Nephron progenitor cell (in vitro differentiated cells): ENCODE results near the gene PDHX.

ENCODE experiments used
- DNase-seq: peaks from one replicate; pipeline ENCODE4 v3.0.0; 2021
- H3K27ac Mint-ChIP-seq: 2 replicates; pipeline ENCODE4 v1.8.0; 2021; ENCODE audit warnings: mild to moderate bottlenecking, moderate library complexity, mixed read lengths
- H3K27me3 Mint-ChIP-seq: 2 replicates; pipeline ENCODE4 v1.8.0; 2021; ENCODE audit warnings: mild to moderate bottlenecking, low read depth, mixed read lengths; ENCODE audit not compliant: poor library complexity
- H3K36me3 Mint-ChIP-seq: 2 replicates; pipeline ENCODE4 v1.8.0; 2021; ENCODE audit warnings: low read depth, mixed read lengths
- H3K4me1 Mint-ChIP-seq: 2 replicates; pipeline ENCODE4 v1.8.0; 2021; ENCODE audit warnings: mixed read lengths
- H3K4me3 Mint-ChIP-seq: 2 replicates; pipeline ENCODE4 v1.8.0; 2021; ENCODE audit warnings: mild to moderate bottlenecking, moderate library complexity, mixed read lengths
- H3K9me3 Mint-ChIP-seq: 2 replicates; pipeline ENCODE4 v1.8.0; 2021; ENCODE audit warnings: mild to moderate bottlenecking, moderate library complexity, mixed read lengths
- CTCF ChIP-seq: fragments of 200-600 bp; sonication (generic); IDR thresholded peaks from 2 replicates; pipeline ENCODE4 v1.5.0; 2021; ENCODE audit warnings: antibody characterized with exemption

Gene PDHX

GRCh38 chr11:34916015-34916842 lies at the start of gene PDHX, which contains the start of gene APIP:
PDHX (plus strand) TSS chr11:34916618; CDS start chr11:34916656, 38 bp downstream.
APIP (minus strand) TSS chr11:34916379; CDS start chr11:34916284, 95 bp downstream.
- peaks cover 17% of the 10 kb centered on the region for H3K9me3 Mint-ChIP-seq
- no peak for TF ChIP-seq CTCF
- DNase-seq: peak; percentile 100
- peak within 1 kb of the TSS; percentile 100 for H3K27ac Mint-ChIP-seq
- H3K36me3 Mint-ChIP-seq: peaks cover 38% of the 10 kb centered on the region
- peak within 1 kb of the TSS; percentile 95 for H3K4me3 Mint-ChIP-seq
- peaks cover 34% of the 10 kb centered on the region for H3K4me1 Mint-ChIP-seq
- H3K27me3 Mint-ChIP-seq: no peaks in the 10 kb centered on the region

- no peak overlapping the region for H3K27ac Mint-ChIP-seq
- peaks cover 55% of the 10 kb centered on the region for H3K36me3 Mint-ChIP-seq
- peaks cover 2% of the 10 kb centered on the region for H3K27me3 Mint-ChIP-seq
- H3K4me3 Mint-ChIP-seq: no peak overlapping the region
- H3K9me3 Mint-ChIP-seq: peaks cover 3% of the 10 kb centered on the region
- TF ChIP-seq CTCF: no peak
- H3K4me1 Mint-ChIP-seq: no peaks in the 10 kb centered on the region
- DNase-seq: no peak
Observed at GRCh38 chr11:34869425-34869824, 47.0 kb upstream of the PDHX start.

- H3K4me3 Mint-ChIP-seq: no peak overlapping the region
- peaks cover 61% of the 10 kb centered on the region for H3K36me3 Mint-ChIP-seq
- DNase-seq: no peak
- no peak overlapping the region for H3K27ac Mint-ChIP-seq
- H3K9me3 Mint-ChIP-seq: peaks cover 14% of the 10 kb centered on the region
- peaks cover 6% of the 10 kb centered on the region for H3K27me3 Mint-ChIP-seq
- TF ChIP-seq CTCF: no peak
- H3K4me1 Mint-ChIP-seq: no peaks in the 10 kb centered on the region
Observed at GRCh38 chr11:34870548-34871196, 45.7 kb upstream of the PDHX start.

GRCh38 chr11:34874202-34874601 lies 42.2 kb upstream of the PDHX start:
- Mint-ChIP-seq H3K4me3 (no peak overlapping the region), H3K4me1 (no peaks in the 10 kb centered on the region), H3K27ac (peak overlapping the region; percentile 8), H3K36me3 (peaks cover 50% of the 10 kb centered on the region), H3K27me3 (peaks cover 6% of the 10 kb centered on the region), H3K9me3 (peaks cover 14% of the 10 kb centered on the region)
- no peak for TF ChIP-seq CTCF
- DNase-seq: no peak

GRCh38 chr11:34877375-34877975 lies 38.9 kb upstream of the PDHX start:
- H3K4me1 Mint-ChIP-seq: no peaks in the 10 kb centered on the region

More at GRCh38 chr11:34877375-34877975, 38.9 kb upstream of the PDHX start:
- DNase-seq: no peak
- TF ChIP-seq CTCF: no peak
- Mint-ChIP-seq H3K36me3 (peaks cover 59% of the 10 kb centered on the region), H3K9me3 (peaks cover 20% of the 10 kb centered on the region), H3K27me3 (peaks cover 4% of the 10 kb centered on the region), H3K27ac (no peak overlapping the region), H3K4me3 (no peak overlapping the region)
